CD4-positive, alpha-beta T cell (primary cell): ENCODE results near the gene LCE1A. TPM values are rescaled to one million over a fixed set of nuclear protein-coding genes. Genes with fewer than 3 reads are reported as not detected.

Source experiments
- ATAC-seq: fragments of 200-7000 bp; cut with Tn5 transposase; one replicate; pipeline ENCODE4 v1.10.0; 2022; ENCODE audit warnings: mild to moderate bottlenecking; ENCODE audit not compliant: poor library complexity
- CTCF ChIA-PET: fragments of 350-600 bp; sonication (Branson Sonifier 250); formaldehyde crosslinking; loops from one replicate; lab custom pipeline; 2021; ENCODE audit warnings: antibody characterized with exemption, inconsistent platforms; lab: Charles Lee
- POLR2A ChIA-PET: fragments of 350-600 bp; sonication (Branson Sonifier 250); formaldehyde crosslinking; loops from one replicate; lab custom pipeline; 2021; ENCODE audit warnings: antibody characterized with exemption, inconsistent platforms; lab: Charles Lee
- DNase-seq, 14 experiments: peaks; one replicate each; pipeline ENCODE4 v3.0.0-alpha.2; 2013 to 2020; ENCODE audit warnings: mixed read lengths in 2 of 14
- H3K27ac ChIP-seq, 2 donors: one replicate each; pipeline versions ENCODE4 v1.5.1 to v1.7.0; 2013; ENCODE audit warnings: low read length in 2 of 2, low read depth in 1 of 2, mild to moderate bottlenecking in 1 of 2
- H3K27me3 ChIP-seq, 2 experiments: 1 replicate in 1 of 2; 2 replicates in 1 of 2; pipeline versions ENCODE4 v1.6.1 to v1.7.0; 2013; ENCODE audit warnings: low read length in 2 of 2, control low read depth in 1 of 2, mild to moderate bottlenecking in 1 of 2, moderate library complexity in 1 of 2; ENCODE audit not compliant: insufficient read depth in 2 of 2, control insufficient read depth in 1 of 2
- H3K36me3 ChIP-seq: one replicate; pipeline ENCODE4 v1.6.1; 2013; ENCODE audit warnings: low read length, control low read depth; ENCODE audit not compliant: insufficient read depth
- H3K4me1 ChIP-seq: one replicate; pipeline ENCODE4 v1.6.1; 2013; ENCODE audit warnings: low read length, control low read depth; ENCODE audit not compliant: insufficient read depth
- H3K4me3 ChIP-seq: one replicate; pipeline ENCODE4 v1.5.1; 2013; ENCODE audit warnings: mild to moderate bottlenecking, low read length, moderate library complexity
- H3K9me3 ChIP-seq, 2 experiments: 1 replicate in 1 of 2; 2 replicates in 1 of 2; pipeline versions ENCODE4 v1.6.1 to v1.7.0; 2013; ENCODE audit warnings: low read length in 2 of 2, mild to moderate bottlenecking in 2 of 2, control low read depth in 1 of 2, moderate library complexity in 1 of 2; ENCODE audit not compliant: control insufficient read depth in 1 of 2, insufficient read depth in 1 of 2
- H3K27ac Mint-ChIP-seq: one replicate; pipeline ENCODE4 v1.8.0; 2020; ENCODE audit warnings: mixed read lengths
- H3K27me3 Mint-ChIP-seq: one replicate; pipeline ENCODE4 v1.8.0; 2021; ENCODE audit warnings: mixed read lengths
- H3K36me3 Mint-ChIP-seq: one replicate; pipeline ENCODE4 v1.8.0; 2021; ENCODE audit warnings: low read depth, mixed read lengths
- H3K4me1 Mint-ChIP-seq: one replicate; pipeline ENCODE4 v1.8.0; 2021; ENCODE audit warnings: low read depth, mixed read lengths
- H3K4me3 Mint-ChIP-seq: one replicate; pipeline ENCODE4 v1.8.0; 2020; ENCODE audit warnings: mild to moderate bottlenecking, mixed read lengths
- H3K9me3 Mint-ChIP-seq: one replicate; pipeline ENCODE4 v1.8.0; 2020; ENCODE audit warnings: mixed read lengths
- intact Hi-C, 2 experiments: fragments of 100-400 bp; cut with DNase I in 1 of 2; cut with micrococcal nuclease in 1 of 2; formaldehyde crosslinking; loops; one replicate each; pipeline versions ENCODE4 v1.15.1 to v1.9.0; 2023 to 2025; cut with DNase I, micrococcal nuclease
- total RNA-seq, 174 experiments: library from RNA in 2 of 174; stranded (reverse) in 2 of 174; gene quantifications; one replicate each; pipeline ENCODE4 v1.2.3 and lab custom pipeline; 2021 to 2026
- TF ChIP-seq, protein P1 (sequence below): fragments of 200-600 bp; IDR thresholded peaks from one replicate; pipeline ENCODE4 v1.8.0; 2022; ENCODE audit warnings: antibody characterized with exemption, mild to moderate bottlenecking

Gene LCE1A
- total RNA-seq, 2 experiments from 2014 or later, result not detected

DNA sequence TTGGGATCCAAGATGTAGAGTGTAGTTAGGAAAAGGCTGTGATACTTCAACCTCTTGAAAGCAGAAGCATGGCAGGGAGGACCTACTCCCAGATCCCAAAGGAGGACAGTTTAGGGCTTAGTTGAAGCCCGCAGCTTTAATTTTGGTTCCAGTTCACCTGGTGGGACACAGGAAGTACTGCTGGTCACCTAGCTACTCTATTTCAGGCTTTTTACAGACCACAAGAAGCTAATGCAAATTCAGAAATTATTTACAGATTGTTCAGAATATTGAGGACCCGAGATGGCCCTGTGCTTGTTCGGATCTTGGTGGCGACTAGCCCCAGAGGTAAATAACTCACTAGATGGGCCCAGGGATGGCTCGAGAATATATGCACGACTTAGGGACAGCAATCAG lies 44.5 kb downstream of the LCE1A start:
- H3K27ac ChIP-seq, result no peak overlapping the region
- DNase-seq, result no peak
- no peaks in the 10 kb centered on the region for H3K4me1 ChIP-seq
- no peaks in the 10 kb centered on the region for H3K36me3 Mint-ChIP-seq
- H3K9me3 ChIP-seq, result peaks cover 0 to 3% of the 10 kb centered on the region in 2 experiments
- CTCF ChIA-PET, result interaction anchor here (0.6 kb wide), 1 partner anchor 42 kb away, joined by 3 read pairs; no protein-coding TSS in a partner anchor
- no peak overlapping the region for H3K4me3 Mint-ChIP-seq
- intact Hi-C loops, result loop anchor here in 1 of 2 experiments (2.0 kb wide), 1 partner anchor 401 kb away; no protein-coding TSS in a partner anchor
- no peak overlapping the region for H3K4me3 ChIP-seq
- H3K4me1 Mint-ChIP-seq, result no peaks in the 10 kb centered on the region
- H3K27me3 Mint-ChIP-seq, result peaks cover 18% of the 10 kb centered on the region
- POLR2A ChIA-PET, result no interaction called here
- no peak overlapping the region for H3K27ac Mint-ChIP-seq
- H3K36me3 ChIP-seq, result no peaks in the 10 kb centered on the region
- peaks cover 0 to 6% of the 10 kb centered on the region in 2 experiments for H3K27me3 ChIP-seq
- ATAC-seq, result no peak
- TF ChIP-seq, protein P1, sequence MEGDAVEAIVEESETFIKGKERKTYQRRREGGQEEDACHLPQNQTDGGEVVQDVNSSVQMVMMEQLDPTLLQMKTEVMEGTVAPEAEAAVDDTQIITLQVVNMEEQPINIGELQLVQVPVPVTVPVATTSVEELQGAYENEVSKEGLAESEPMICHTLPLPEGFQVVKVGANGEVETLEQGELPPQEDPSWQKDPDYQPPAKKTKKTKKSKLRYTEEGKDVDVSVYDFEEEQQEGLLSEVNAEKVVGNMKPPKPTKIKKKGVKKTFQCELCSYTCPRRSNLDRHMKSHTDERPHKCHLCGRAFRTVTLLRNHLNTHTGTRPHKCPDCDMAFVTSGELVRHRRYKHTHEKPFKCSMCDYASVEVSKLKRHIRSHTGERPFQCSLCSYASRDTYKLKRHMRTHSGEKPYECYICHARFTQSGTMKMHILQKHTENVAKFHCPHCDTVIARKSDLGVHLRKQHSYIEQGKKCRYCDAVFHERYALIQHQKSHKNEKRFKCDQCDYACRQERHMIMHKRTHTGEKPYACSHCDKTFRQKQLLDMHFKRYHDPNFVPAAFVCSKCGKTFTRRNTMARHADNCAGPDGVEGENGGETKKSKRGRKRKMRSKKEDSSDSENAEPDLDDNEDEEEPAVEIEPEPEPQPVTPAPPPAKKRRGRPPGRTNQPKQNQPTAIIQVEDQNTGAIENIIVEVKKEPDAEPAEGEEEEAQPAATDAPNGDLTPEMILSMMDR, result no peak
- no peaks in the 10 kb centered on the region for H3K9me3 Mint-ChIP-seq

DNA sequence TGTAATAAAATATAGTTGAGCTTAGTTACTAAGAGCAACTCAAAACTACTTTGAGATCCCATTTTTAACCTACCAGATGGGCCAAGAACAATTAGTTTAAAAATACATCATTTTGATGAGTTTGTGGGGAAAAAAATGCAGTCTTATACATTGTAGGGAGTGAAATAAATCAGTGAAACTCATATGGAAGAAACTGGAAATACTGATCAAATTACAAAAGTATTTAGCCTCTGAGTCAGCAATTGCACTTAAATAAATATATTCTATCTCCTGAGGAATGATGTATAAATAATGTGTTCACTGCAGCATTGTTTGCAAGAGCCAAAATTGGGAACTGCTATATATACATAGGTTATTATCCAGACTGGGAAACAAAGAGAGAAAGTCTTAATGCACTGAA lies 46.2 kb downstream of the LCE1A start:
- H3K9me3 Mint-ChIP-seq, result no peaks in the 10 kb centered on the region
- H3K4me1 Mint-ChIP-seq, result no peaks in the 10 kb centered on the region
- H3K27me3 Mint-ChIP-seq, result peaks cover 18% of the 10 kb centered on the region
- ATAC-seq (no peak), DNase-seq (no peak)
- TF ChIP-seq, protein P1, result no peak
- H3K9me3 ChIP-seq, result peaks cover 0 to 3% of the 10 kb centered on the region in 2 experiments
- no peaks in the 10 kb centered on the region for H3K27me3 ChIP-seq
- H3K27ac Mint-ChIP-seq, result no peak overlapping the region
- no peaks in the 10 kb centered on the region for H3K36me3 ChIP-seq
- POLR2A ChIA-PET, result no interaction called here
- CTCF ChIA-PET, result no interaction called here
- H3K4me3 ChIP-seq, result no peak overlapping the region
- H3K27ac ChIP-seq, result no peak overlapping the region
- intact Hi-C loops, result no loop called here
- H3K4me1 ChIP-seq, result no peaks in the 10 kb centered on the region
- no peaks in the 10 kb centered on the region for H3K36me3 Mint-ChIP-seq
- no peak overlapping the region for H3K4me3 Mint-ChIP-seq

DNA sequence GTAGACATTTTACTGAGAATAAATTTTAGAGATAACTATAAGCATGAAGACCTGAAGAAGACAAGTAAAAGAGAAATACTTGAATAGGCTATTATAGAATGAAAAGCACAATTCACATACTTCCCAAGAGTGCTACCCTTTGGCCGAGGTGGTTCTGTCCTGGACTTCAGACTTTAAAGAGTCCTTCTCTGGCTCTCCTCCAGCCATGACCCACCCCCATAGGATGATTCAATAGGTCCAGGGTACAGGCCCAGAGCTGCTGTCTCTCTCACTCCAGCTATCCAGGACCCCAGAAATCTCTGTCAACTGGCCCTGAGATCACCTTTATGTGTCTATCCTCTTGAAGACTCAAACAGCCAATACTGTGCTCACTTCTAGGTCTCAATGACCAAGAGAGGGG lies 49.6 kb downstream of the LCE1A start:
- no peaks in the 10 kb centered on the region for H3K27me3 ChIP-seq
- DNase-seq, result no peak
- H3K36me3 ChIP-seq, result no peaks in the 10 kb centered on the region
- no peak overlapping the region for H3K27ac ChIP-seq
- H3K9me3 ChIP-seq, result no peaks in the 10 kb centered on the region
- CTCF ChIA-PET, result no interaction called here
- H3K27ac Mint-ChIP-seq, result no peak overlapping the region
- H3K4me1 ChIP-seq, result no peaks in the 10 kb centered on the region
- H3K4me3 ChIP-seq, result no peak overlapping the region
- intact Hi-C loops, result no loop called here
- no peaks in the 10 kb centered on the region for H3K36me3 Mint-ChIP-seq
- POLR2A ChIA-PET, result no interaction called here
- no peak overlapping the region for H3K4me3 Mint-ChIP-seq
- no peaks in the 10 kb centered on the region for H3K4me1 Mint-ChIP-seq
- ATAC-seq, result no peak
- H3K27me3 Mint-ChIP-seq, result peaks cover 9% of the 10 kb centered on the region
- H3K9me3 Mint-ChIP-seq, result no peaks in the 10 kb centered on the region
- TF ChIP-seq, protein P1, result no peak

Other genes with a start within 250 kb of the LCE1A start
- not detected for gene LCE3D, start 247.0 kb upstream of the LCE1A start, total RNA-seq
- not detected for gene LCE3C, start 227.2 kb upstream of the LCE1A start, total RNA-seq
- not detected for gene LCE3B, start 213.7 kb upstream of the LCE1A start, total RNA-seq
- gene LCE3A, start 204.4 kb upstream of the LCE1A start, total RNA-seq, result not detected
- gene LCE2D, start 164.1 kb upstream of the LCE1A start, total RNA-seq, result not detected
- not detected for gene LCE2C, start 152.2 kb upstream of the LCE1A start, total RNA-seq
- not detected for gene LCE2B, start 141.3 kb upstream of the LCE1A start, total RNA-seq
- gene LCE2A, start 129.1 kb upstream of the LCE1A start, total RNA-seq, result not detected
- not detected for gene LCE4A, start 119.3 kb upstream of the LCE1A start, total RNA-seq
- not detected for gene KPRP, start 69.4 kb upstream of the LCE1A start, total RNA-seq
- not detected for gene LCE1F, start 52.3 kb upstream of the LCE1A start, total RNA-seq
- gene LCE1E, start 41.2 kb upstream of the LCE1A start, total RNA-seq, result not detected
- gene LCE1D, start 30.8 kb upstream of the LCE1A start, total RNA-seq, result not detected
- not detected for gene LCE1C, start 20.8 kb upstream of the LCE1A start, total RNA-seq
- gene LCE1B, start 15.5 kb upstream of the LCE1A start, total RNA-seq, result not detected
- not detected for gene LCE6A, start 15.4 kb downstream of the LCE1A start, total RNA-seq
- not detected for gene LCE7A, start 32.5 kb downstream of the LCE1A start, total RNA-seq
- not detected for gene SMCP, start 50.8 kb downstream of the LCE1A start, total RNA-seq
- gene IVL, start 81.1 kb downstream of the LCE1A start, total RNA-seq, result not detected
- not detected for gene SPRR5, start 119.7 kb downstream of the LCE1A start, total RNA-seq
- not detected for gene SPRR4, start 143.2 kb downstream of the LCE1A start, total RNA-seq
- gene SPRR1A, start 156.6 kb downstream of the LCE1A start, total RNA-seq, result not detected
- gene SPRR3, start 174.3 kb downstream of the LCE1A start, total RNA-seq, result not detected
- gene SPRR1B, start 203.7 kb downstream of the LCE1A start, total RNA-seq, result not detected
- not detected for gene SPRR2D, start 213.6 kb downstream of the LCE1A start, total RNA-seq
- not detected for gene SPRR2A, start 230.0 kb downstream of the LCE1A start, total RNA-seq
- gene SPRR2B, start 244.1 kb downstream of the LCE1A start, total RNA-seq, result not detected